ENCODE data around the gene ACTR3. TPM values are rescaled to one million over a fixed set of nuclear protein-coding genes. Genes with fewer than 3 reads are reported as not detected.

ACTR3 gene
- total and polyA plus RNA-seq, 4 donors = 34.4 to 99.6 (median 51.8) TPM

- TF ChIP-seq MAX (IDR thresholded peaks at IDR 0.05) (no peak), TAF1 (conservative IDR thresholded peaks at IDR 0.05) (no peak)
These were observed 21.2 kb downstream of the ACTR3 start (continued) for GRCh38 chr2:113910967-113911678.

- Histone ChIP-seq H3K9ac (ENCODE audit: low read depth in 1 of 2, low read length in 2 of 2) (no peak overlapping the region), H3K27ac (ENCODE audit: low read depth in 1 of 2, low read length in 2 of 2) (no peak overlapping the region), H3K27me3 (ENCODE audit: control insufficient read depth in 4 of 4, insufficient read depth in 4 of 4, low read length in 3 of 4) (no peaks in the 10 kb centered on the region), H3K4me1 (ENCODE audit: control insufficient read depth in 4 of 4, insufficient read depth in 4 of 4, low read length in 3 of 4) (peaks cover 0 to 7% (median 4%) of the 10 kb centered on the region in 4 donors), H3K4me3 (ENCODE audit: low read depth in 1 of 3, low read length in 3 of 3) (no peak overlapping the region), H3K9me3 (ENCODE audit: control insufficient read depth in 4 of 4, low read length in 3 of 4) (no peaks in the 10 kb centered on the region), H3K36me3 (ENCODE audit: control insufficient read depth in 4 of 4, insufficient read depth in 3 of 4, low read depth in 1 of 4, low read length in 3 of 4) (peaks cover 0 to 19% (median 8%) of the 10 kb centered on the region in 4 donors)
- 84% methylated on average over 10 of the region's 10 CpGs for WGBS
- TF ChIP-seq MAX (IDR thresholded peaks at IDR 0.05) (no peak), FOXA2 (IDR thresholded peaks at IDR 0.05) (no peak)
- no peak for DNase-seq (ENCODE audit: low spot score)
These were observed 25.4 kb downstream of the ACTR3 start for GRCh38 chr2:113915082-113915819.

- no peaks in the 10 kb centered on the region for H3K27me3 ChIP-seq (ENCODE audit: control insufficient read depth in 4 of 4, insufficient read depth in 4 of 4, low read length in 3 of 4)
- H3K9ac ChIP-seq (ENCODE audit: low read depth in 1 of 2, low read length in 2 of 2) = no peak overlapping the region
- peaks cover 0 to 22% (median 8%) of the 10 kb centered on the region in 4 donors for H3K36me3 ChIP-seq (ENCODE audit: control insufficient read depth in 4 of 4, insufficient read depth in 3 of 4, low read depth in 1 of 4, low read length in 3 of 4)
- TF ChIP-seq RAD21 (IDR thresholded peaks at IDR 0.05) (no peak), HNF4G (IDR thresholded peaks at IDR 0.05) (no peak), EGR1 (IDR thresholded peaks at IDR 0.05; ENCODE audit: low read depth in 2 of 2) (no peak), NR2F2 (IDR thresholded peaks at IDR 0.05) (no peak), CTCF (IDR thresholded peaks at IDR 0.05; ENCODE audit: low read depth, low read length, missing input control) (no peak), RXRA (IDR thresholded peaks at IDR 0.05) (no peak), HNF4A (conservative IDR thresholded peaks at IDR 0.05) (no peak), FOXA2 (IDR thresholded peaks at IDR 0.05) (no peak), JUND (IDR thresholded peaks at IDR 0.05) (no peak), MAX (IDR thresholded peaks at IDR 0.05) (no peak), GABPA (IDR thresholded peaks at IDR 0.05 in 1 of 2, conservative IDR thresholded peaks at IDR 0.05 in 1 of 2) (no peak), YY1 (IDR thresholded peaks at IDR 0.05) (no peak), ZBTB33 (IDR thresholded peaks at IDR 0.05) (no peak), TAF1 (conservative IDR thresholded peaks at IDR 0.05) (no peak), FOXA1 (IDR thresholded peaks at IDR 0.05) (no peak), SP1 (IDR thresholded peaks at IDR 0.05) (no peak), REST (IDR thresholded peaks at IDR 0.05) (no peak), ATF3 (IDR thresholded peaks at IDR 0.05) (no peak)
- no peak overlapping the region for H3K27ac ChIP-seq (ENCODE audit: low read depth in 1 of 2, low read length in 2 of 2)
- no peaks in the 10 kb centered on the region for H3K9me3 ChIP-seq (ENCODE audit: control insufficient read depth in 4 of 4, low read length in 3 of 4)
- 93% methylated on average over 1 of the region's 1 CpG for WGBS
- H3K4me1 ChIP-seq (ENCODE audit: control insufficient read depth in 4 of 4, insufficient read depth in 4 of 4, low read length in 3 of 4) = no peaks in the 10 kb centered on the region
- DNase-seq (ENCODE audit: low spot score) = no peak
- H3K4me3 ChIP-seq (ENCODE audit: low read depth in 1 of 3, low read length in 3 of 3) = no peak overlapping the region
These were observed 28.3 kb downstream of the ACTR3 start for GRCh38 chr2:113918229-113918628.

Data from liver (tissue), 9 donors.